LHCN-M2 (cell line): Measurements from ENCODE around the gene TDRD10. TPM values are rescaled to one million over a fixed set of nuclear protein-coding genes. Genes with fewer than 3 reads are reported as not detected.
A peak's percentile ranks its signal among the peaks of the same experiment; 100 is the strongest.
"Not testable (repeated sequence)": the region's sequence is repeated elsewhere in the genome, so short reads cannot be mapped to it uniquely, and the experiment has no call there.

Experiments
- DNase-seq: peaks from one replicate; pipeline ENCODE4 v3.0.0-alpha.2; 2012; ENCODE audit warnings: low read depth
- total RNA-seq: library from RNA; depleted of rRNA; stranded (reverse); fragments of >200 nt; gene quantifications from 2 replicates; pipeline ENCODE4 v1.2.3, GENCODE V29; 2014

The TDRD10 gene
- total RNA-seq, 1 experiment from 2014 or later: not detected

- no peak for DNase-seq
Observed at GRCh38 chr1:154514066-154514553, 12.1 kb downstream of the TDRD10 start.

GRCh38 chr1:154517661-154518060 is 15.6 kb downstream of the TDRD10 start:
- DNase-seq: no peak

GRCh38 chr1:154519591-154519991 is 17.6 kb downstream of the TDRD10 start:
- DNase-seq: no peak

GRCh38 chr1:154520333-154520732 is 18.3 kb downstream of the TDRD10 start:
- no peak for DNase-seq

- no peak for DNase-seq
Observed at GRCh38 chr1:154521695-154522094, 19.7 kb downstream of the TDRD10 start.

- no peak for DNase-seq
Observed at GRCh38 chr1:154524881-154525280, 22.9 kb downstream of the TDRD10 start.

GRCh38 chr1:154527192-154527591 is 25.2 kb downstream of the TDRD10 start:
- no peak for DNase-seq

GRCh38 chr1:154529308-154529707 is 27.3 kb downstream of the TDRD10 start:
- no peak for DNase-seq

GRCh38 chr1:154531950-154532349 is 29.9 kb downstream of the TDRD10 start:
- DNase-seq: not testable (repeated sequence)

- no peak for DNase-seq
Observed at GRCh38 chr1:154533952-154534844, 32.2 kb downstream of the TDRD10 start.

GRCh38 chr1:154536570-154536969 is 34.6 kb downstream of the TDRD10 start:
- DNase-seq: no peak

- DNase-seq: no peak
Observed at GRCh38 chr1:154539486-154540483, 37.8 kb downstream of the TDRD10 start.

GRCh38 chr1:154541231-154541630 is 39.2 kb downstream of the TDRD10 start:
- no peak for DNase-seq

- DNase-seq: peak; percentile 47
Observed at GRCh38 chr1:154546264-154547063, 44.4 kb downstream of the TDRD10 start.

GRCh38 chr1:154547105-154547732 is 45.2 kb downstream of the TDRD10 start:
- no peak for DNase-seq

GRCh38 chr1:154548028-154548427 is 46.0 kb downstream of the TDRD10 start:
- no peak for DNase-seq

- no peak for DNase-seq
Observed at GRCh38 chr1:154549202-154549770, 47.3 kb downstream of the TDRD10 start.

- DNase-seq: no peak
Observed at GRCh38 chr1:154550070-154550469, 48.1 kb downstream of the TDRD10 start.

GRCh38 chr1:154550657-154551056 is 48.6 kb downstream of the TDRD10 start:
- no peak for DNase-seq

GRCh38 chr1:154551474-154551873 is 49.5 kb downstream of the TDRD10 start:
- DNase-seq: no peak
